ENCODE data around the gene RGS12.

The RGS12 gene

GRCh38 chr4:3311489-3312171, 18.8 kb downstream of the RGS12 start:
- DNase-seq (ENCODE audit: insufficient read length, low spot score) (no peak), FAIRE-seq (no peak)
- TF ChIP-seq, protein P1, sequence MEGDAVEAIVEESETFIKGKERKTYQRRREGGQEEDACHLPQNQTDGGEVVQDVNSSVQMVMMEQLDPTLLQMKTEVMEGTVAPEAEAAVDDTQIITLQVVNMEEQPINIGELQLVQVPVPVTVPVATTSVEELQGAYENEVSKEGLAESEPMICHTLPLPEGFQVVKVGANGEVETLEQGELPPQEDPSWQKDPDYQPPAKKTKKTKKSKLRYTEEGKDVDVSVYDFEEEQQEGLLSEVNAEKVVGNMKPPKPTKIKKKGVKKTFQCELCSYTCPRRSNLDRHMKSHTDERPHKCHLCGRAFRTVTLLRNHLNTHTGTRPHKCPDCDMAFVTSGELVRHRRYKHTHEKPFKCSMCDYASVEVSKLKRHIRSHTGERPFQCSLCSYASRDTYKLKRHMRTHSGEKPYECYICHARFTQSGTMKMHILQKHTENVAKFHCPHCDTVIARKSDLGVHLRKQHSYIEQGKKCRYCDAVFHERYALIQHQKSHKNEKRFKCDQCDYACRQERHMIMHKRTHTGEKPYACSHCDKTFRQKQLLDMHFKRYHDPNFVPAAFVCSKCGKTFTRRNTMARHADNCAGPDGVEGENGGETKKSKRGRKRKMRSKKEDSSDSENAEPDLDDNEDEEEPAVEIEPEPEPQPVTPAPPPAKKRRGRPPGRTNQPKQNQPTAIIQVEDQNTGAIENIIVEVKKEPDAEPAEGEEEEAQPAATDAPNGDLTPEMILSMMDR (IDR thresholded peaks at IDR 0.05; ENCODE audit: insufficient read depth, missing control alignments): no peak

- FAIRE-seq (no peak), DNase-seq (ENCODE audit: insufficient read length, low spot score) (no peak)
- TF ChIP-seq, protein P1 (IDR thresholded peaks at IDR 0.05; ENCODE audit: insufficient read depth, missing control alignments): no peak
Measured at GRCh38 chr4:3312362-3312761, 19.5 kb downstream of the RGS12 start.

DNA sequence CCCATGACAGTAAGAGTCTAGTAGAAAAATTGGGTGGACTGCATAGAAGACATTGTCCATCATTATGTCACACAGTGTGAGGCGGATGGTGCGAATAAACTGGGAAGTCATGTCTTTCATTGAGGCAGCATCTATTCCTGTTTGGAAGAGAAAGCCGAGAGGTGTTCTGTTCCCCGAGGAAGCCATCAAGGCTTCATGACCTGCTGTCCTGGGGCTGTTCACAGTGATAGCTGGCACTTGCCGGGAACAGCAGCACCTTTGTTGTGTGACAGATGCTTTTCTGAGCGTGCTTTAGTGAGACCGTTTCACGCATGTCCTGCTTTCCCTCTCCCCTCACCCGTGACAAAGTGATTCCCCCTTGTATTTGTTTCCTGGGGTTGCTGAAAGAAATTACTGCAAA, 20.3 kb downstream of the RGS12 start:
- FAIRE-seq (no peak), DNase-seq (ENCODE audit: insufficient read length, low spot score) (no peak)
- TF ChIP-seq, protein P1 (IDR thresholded peaks at IDR 0.05; ENCODE audit: insufficient read depth, missing control alignments): no peak

- TF ChIP-seq, protein P1 (IDR thresholded peaks at IDR 0.05; ENCODE audit: insufficient read depth, missing control alignments): no peak
- no peak for DNase-seq (ENCODE audit: insufficient read length, low spot score)
- FAIRE-seq: no peak
Measured at GRCh38 chr4:3313556-3314228, 20.9 kb downstream of the RGS12 start.

DNA sequence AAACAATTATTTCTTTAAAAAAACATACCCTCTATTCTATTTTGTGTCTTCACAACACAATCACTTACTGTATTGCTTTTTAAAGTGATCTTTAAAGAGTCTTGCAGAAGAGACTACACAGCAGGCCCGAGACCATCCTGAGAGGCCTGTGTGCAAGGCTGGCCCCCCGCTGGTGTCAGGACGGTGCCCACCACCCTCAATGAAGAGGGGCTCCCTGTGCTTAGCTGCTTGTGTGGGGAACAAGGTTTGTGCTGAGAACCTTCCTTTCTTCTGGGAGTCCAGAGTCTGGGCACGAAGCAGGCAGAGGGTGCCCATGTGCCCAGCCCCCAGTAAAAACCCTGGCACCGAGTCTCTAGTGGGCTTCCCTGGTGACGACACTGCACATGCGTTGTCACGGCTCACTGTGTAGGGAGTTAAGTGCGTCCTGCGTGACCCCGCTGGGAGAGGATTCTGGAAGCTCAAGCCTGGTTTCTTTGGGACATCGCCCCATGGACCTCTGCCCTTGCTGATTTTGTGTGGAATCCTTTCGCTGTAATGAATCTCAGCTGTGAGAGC, 22.0 kb downstream of the RGS12 start:
- TF ChIP-seq, protein P1 (IDR thresholded peaks at IDR 0.05; ENCODE audit: insufficient read depth, missing control alignments): no peak
- FAIRE-seq: no peak
- no peak for DNase-seq (ENCODE audit: insufficient read length, low spot score)

DNA sequence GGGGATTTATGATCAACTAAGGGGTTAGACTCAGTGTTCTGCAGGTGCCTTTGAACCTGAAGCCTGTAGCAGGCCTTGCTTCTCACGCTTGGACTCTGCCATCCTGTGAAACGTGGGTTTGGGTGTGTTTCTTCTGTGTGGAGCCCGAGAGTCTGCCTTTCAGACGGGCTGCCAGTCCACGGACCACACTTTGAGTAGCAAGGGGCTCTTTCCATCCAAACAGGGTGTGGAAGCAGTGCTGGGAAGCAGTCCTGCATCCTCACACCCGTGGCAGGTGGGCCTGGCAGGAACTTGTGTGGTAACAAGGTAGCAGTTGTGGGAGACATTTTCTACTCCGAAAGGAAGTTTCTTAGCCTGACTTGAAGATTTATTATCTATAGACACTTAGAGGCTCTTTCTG, 22.7 kb downstream of the RGS12 start:
- DNase-seq (ENCODE audit: insufficient read length, low spot score) (no peak), FAIRE-seq (no peak)
- TF ChIP-seq, protein P1 (IDR thresholded peaks at IDR 0.05; ENCODE audit: insufficient read depth, missing control alignments): no peak

DNA sequence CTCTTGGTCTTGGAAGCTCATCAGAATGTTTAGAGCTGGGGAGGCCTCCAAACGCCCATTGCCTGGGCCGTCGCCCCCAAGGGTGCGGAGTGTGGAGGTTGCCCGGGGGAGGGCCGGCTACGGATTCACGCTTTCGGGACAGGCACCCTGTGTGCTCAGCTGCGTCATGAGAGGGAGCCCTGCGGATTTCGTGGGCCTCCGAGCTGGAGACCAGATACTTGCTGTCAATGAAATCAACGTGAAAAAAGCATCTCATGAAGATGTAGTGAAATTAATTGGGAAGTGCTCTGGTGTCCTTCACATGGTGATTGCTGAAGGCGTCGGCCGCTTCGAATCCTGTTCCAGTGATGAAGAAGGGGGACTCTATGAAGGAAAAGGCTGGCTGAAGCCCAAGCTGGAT, 23.3 kb downstream of the RGS12 start:
- FAIRE-seq (no peak), DNase-seq (ENCODE audit: insufficient read length, low spot score) (no peak)
- TF ChIP-seq, protein P1 (IDR thresholded peaks at IDR 0.05; ENCODE audit: insufficient read depth, missing control alignments): no peak
